T-helper 1 cell treated with Interleukin-12 subunit alpha and Interleukin-12 subunit beta and Interleukin-4 antibody, amounts not matched to agents 30 μg/mL and 1 μg/mL, for 36 hours (primary cell): ENCODE measurements around the gene NEO1.

ENCODE experiments used
- H3K27ac Mint-ChIP-seq: one replicate; pipeline ENCODE4 v1.8.0; 2021; ENCODE audit warnings: mild to moderate bottlenecking, mixed read lengths
- H3K27me3 Mint-ChIP-seq: one replicate; pipeline ENCODE4 v1.8.0; 2021; ENCODE audit warnings: low read depth, mixed read lengths
- H3K36me3 Mint-ChIP-seq: one replicate; pipeline ENCODE4 v1.8.0; 2021; ENCODE audit warnings: low read depth, mixed read lengths
- H3K4me1 Mint-ChIP-seq: one replicate; pipeline ENCODE4 v1.8.0; 2021; ENCODE audit warnings: low read depth, mixed read lengths
- H3K4me3 Mint-ChIP-seq: one replicate; pipeline ENCODE4 v1.8.0; 2021; ENCODE audit warnings: mild to moderate bottlenecking, moderate library complexity, mixed read lengths
- H3K9me3 Mint-ChIP-seq: one replicate; pipeline ENCODE4 v1.8.0; 2021; ENCODE audit warnings: mixed read lengths

NEO1 gene

DNA sequence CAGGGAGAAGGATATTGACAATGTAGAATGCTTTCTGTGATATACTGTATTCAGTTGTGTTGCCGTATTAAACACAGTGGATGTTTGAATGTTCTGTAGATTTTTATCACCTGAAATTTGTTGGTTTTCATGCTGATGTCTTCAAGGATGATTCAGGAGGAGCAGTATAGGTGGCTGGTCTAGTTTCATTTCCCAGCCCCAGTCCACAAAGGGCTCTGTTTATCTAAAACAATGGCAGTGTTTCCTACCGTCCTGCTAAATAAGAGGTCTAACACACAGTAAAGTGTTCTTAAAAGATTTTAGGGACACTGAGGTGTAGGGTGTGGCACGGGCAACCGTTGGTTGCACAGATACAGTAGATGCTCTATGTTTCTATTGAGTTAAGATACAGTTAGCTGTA is 26.0 kb downstream of the NEO1 start:
- Mint-ChIP-seq H3K4me1 (no peaks in the 10 kb centered on the region), H3K4me3 (no peak overlapping the region), H3K36me3 (no peaks in the 10 kb centered on the region), H3K27ac (no peak overlapping the region), H3K9me3 (no peaks in the 10 kb centered on the region), H3K27me3 (peaks cover 4% of the 10 kb centered on the region)

- no peak overlapping the region for H3K27ac Mint-ChIP-seq
- H3K4me3 Mint-ChIP-seq = no peak overlapping the region
- H3K27me3 Mint-ChIP-seq = peaks cover 4% of the 10 kb centered on the region
- no peaks in the 10 kb centered on the region for H3K4me1 Mint-ChIP-seq
- H3K9me3 Mint-ChIP-seq = no peaks in the 10 kb centered on the region
- no peaks in the 10 kb centered on the region for H3K36me3 Mint-ChIP-seq
These were observed 26.5 kb downstream of the NEO1 start for GRCh38 chr15:73078722-73079121.

DNA sequence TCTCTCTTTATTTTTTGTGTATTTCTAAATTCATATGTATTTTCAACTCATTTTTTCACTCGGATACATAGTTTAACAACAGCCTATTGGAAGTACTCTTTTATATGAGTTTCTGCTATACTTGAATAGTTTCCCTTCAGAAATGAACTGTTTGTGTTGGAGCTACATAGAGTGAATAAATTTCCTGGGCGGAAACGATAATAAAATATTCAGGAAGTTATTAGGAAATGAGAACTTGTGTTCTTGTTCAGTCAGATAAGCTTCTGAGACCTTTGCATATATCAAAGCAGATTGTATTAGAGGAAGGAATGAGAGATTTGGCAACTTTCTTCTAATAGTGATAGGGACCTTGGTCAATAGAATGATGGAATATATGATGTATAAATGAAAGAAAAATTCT is 27.3 kb downstream of the NEO1 start:
- H3K27me3 Mint-ChIP-seq = peaks cover 4% of the 10 kb centered on the region
- H3K4me1 Mint-ChIP-seq = no peaks in the 10 kb centered on the region
- H3K27ac Mint-ChIP-seq = no peak overlapping the region
- no peak overlapping the region for H3K4me3 Mint-ChIP-seq
- no peaks in the 10 kb centered on the region for H3K36me3 Mint-ChIP-seq
- no peaks in the 10 kb centered on the region for H3K9me3 Mint-ChIP-seq

DNA sequence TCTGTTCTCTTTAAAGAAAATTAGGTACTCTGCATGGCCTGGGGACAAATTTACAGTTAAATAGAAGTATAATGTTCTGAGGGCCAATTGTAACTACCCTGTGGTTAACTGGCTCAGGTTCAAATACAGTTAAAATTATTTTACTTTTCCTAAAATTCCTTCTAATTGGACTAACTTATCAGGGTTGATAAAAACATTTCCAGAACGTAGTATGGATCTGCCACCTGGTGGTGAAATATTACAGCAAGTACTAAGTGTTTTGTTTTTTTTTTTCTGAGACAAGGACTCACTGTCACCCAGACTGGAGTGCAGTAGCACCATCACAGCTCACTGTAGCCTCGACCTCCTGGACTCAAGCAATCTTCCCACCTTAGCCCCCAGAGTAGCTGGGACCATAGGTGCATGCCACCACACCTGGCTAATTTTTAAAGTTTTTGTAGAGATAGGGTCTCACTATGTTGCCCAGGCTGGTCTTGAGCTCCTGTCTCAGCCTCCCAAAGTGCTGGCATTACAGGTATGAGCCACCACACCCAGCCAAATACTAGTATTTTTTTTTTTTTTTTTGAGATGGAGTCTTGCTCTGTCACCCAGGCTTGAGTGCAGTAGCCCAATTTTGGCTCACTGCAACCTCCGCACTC is 29.2 kb downstream of the NEO1 start:
- Mint-ChIP-seq H3K36me3 (no peaks in the 10 kb centered on the region), H3K4me3 (no peak overlapping the region), H3K9me3 (no peaks in the 10 kb centered on the region), H3K27ac (no peak overlapping the region), H3K4me1 (no peaks in the 10 kb centered on the region), H3K27me3 (peaks cover 9% of the 10 kb centered on the region)

DNA sequence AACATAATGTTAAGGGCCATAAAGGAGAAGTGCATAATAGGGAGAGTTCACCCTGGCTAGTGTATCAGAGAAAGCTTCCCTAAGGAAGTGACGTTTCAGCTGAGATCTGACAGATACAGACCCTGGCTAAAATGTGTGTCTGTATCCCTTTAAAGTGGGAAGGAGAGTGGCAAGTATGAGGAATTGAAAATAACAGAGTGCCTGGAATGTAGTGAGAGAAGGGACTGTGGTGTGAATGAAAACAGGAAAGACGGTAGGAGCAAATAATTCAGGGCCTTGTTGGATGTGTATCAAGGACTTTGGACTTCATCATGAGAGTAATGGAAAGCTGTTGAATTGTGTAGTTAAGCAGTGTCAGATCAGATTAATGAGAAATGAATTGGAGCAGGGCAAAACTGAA is 30.5 kb downstream of the NEO1 start:
- Mint-ChIP-seq H3K4me1 (no peaks in the 10 kb centered on the region), H3K4me3 (no peak overlapping the region), H3K27ac (no peak overlapping the region), H3K9me3 (no peaks in the 10 kb centered on the region), H3K36me3 (no peaks in the 10 kb centered on the region), H3K27me3 (peaks cover 7% of the 10 kb centered on the region)

DNA sequence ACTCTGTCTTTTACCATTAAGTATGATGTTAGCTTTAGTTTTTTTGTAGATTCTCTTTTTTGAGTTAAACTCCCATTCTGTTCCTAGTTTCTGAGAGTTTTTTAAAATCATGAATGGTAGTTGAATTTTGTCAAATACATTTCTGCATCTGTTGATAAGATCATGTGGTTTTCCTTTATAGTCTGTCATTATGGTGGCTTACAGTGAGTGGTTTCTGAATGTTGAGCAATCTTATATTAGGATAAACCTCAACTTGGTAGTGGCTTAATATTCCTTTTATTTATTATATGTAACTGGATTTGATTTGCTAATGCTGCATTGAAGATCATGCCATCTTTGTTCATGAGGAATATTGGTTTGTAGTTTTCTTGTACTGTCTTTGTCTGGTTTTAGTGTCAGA is 34.8 kb downstream of the NEO1 start:
- Mint-ChIP-seq H3K4me3 (no peak overlapping the region), H3K27me3 (peaks cover 25% of the 10 kb centered on the region), H3K36me3 (no peaks in the 10 kb centered on the region)

GRCh38 chr15:73105064-73105463 is 52.8 kb downstream of the NEO1 start:
- Mint-ChIP-seq H3K4me1 (no peaks in the 10 kb centered on the region), H3K9me3 (no peaks in the 10 kb centered on the region), H3K27me3 (peaks cover 3% of the 10 kb centered on the region), H3K36me3 (no peaks in the 10 kb centered on the region), H3K4me3 (no peak overlapping the region), H3K27ac (no peak overlapping the region)

More for the DNA sequence above, 34.8 kb downstream of the NEO1 start:
- Mint-ChIP-seq H3K9me3 (no peaks in the 10 kb centered on the region), H3K27ac (no peak overlapping the region), H3K4me1 (no peaks in the 10 kb centered on the region)

GRCh38 chr15:73108676-73109075 is 56.4 kb downstream of the NEO1 start:
- no peaks in the 10 kb centered on the region for H3K4me1 Mint-ChIP-seq

GRCh38 chr15:73109765-73110164 is 57.5 kb downstream of the NEO1 start:
- H3K27me3 Mint-ChIP-seq = peaks cover 3% of the 10 kb centered on the region
- no peaks in the 10 kb centered on the region for H3K36me3 Mint-ChIP-seq
- H3K4me1 Mint-ChIP-seq = no peaks in the 10 kb centered on the region
- H3K27ac Mint-ChIP-seq = no peak overlapping the region
- no peak overlapping the region for H3K4me3 Mint-ChIP-seq
- no peaks in the 10 kb centered on the region for H3K9me3 Mint-ChIP-seq

More at GRCh38 chr15:73108676-73109075, 56.4 kb downstream of the NEO1 start:
- Mint-ChIP-seq H3K27me3 (peaks cover 3% of the 10 kb centered on the region), H3K4me3 (no peak overlapping the region), H3K36me3 (no peaks in the 10 kb centered on the region), H3K9me3 (no peaks in the 10 kb centered on the region), H3K27ac (no peak overlapping the region)

DNA sequence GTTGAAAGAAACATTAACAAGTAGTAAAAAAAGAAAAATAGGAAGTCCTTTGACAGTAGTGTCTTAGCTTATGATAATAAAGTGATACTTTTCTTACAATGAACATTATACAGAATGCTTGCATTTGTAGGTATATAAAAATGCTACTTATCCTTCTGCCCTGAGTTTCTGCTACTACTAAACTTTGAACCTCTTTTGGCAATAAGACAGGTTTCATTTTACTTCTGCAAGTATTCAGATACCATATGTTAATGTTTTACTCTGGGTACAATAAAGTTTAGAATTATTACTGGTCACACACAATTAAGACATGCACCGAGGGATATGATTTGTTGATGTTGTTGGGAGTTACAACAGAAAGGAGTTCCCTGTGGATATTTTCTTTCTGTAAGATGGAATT is 57.9 kb downstream of the NEO1 start:
- H3K27ac Mint-ChIP-seq = no peak overlapping the region
- no peak overlapping the region for H3K4me3 Mint-ChIP-seq
- no peaks in the 10 kb centered on the region for H3K9me3 Mint-ChIP-seq
- H3K36me3 Mint-ChIP-seq = no peaks in the 10 kb centered on the region
- H3K4me1 Mint-ChIP-seq = no peaks in the 10 kb centered on the region
- peaks cover 3% of the 10 kb centered on the region for H3K27me3 Mint-ChIP-seq

DNA sequence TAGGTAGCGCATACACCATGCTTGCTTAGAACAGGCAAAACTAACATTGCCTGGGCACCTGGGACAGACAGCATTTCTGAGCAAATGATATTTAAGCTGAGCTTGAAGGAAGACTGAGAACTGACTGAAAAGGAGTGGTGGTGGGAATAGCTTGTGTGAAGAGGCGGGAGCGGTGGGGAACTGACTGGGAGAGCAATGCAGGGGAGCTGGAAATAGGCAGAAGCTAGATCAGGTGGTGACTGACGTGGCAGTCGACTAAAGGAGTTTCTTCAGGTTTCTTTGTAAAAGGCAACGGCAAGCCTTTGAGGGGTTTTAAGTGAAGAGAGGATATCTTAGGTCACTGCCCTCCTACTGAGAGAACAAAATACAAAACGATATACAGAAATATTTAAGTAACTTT is 61.8 kb downstream of the NEO1 start:
- H3K27ac Mint-ChIP-seq = no peak overlapping the region
- no peaks in the 10 kb centered on the region for H3K36me3 Mint-ChIP-seq
- no peaks in the 10 kb centered on the region for H3K4me1 Mint-ChIP-seq
- H3K27me3 Mint-ChIP-seq = peaks cover 20% of the 10 kb centered on the region
- no peaks in the 10 kb centered on the region for H3K9me3 Mint-ChIP-seq
- H3K4me3 Mint-ChIP-seq = no peak overlapping the region

- H3K27ac Mint-ChIP-seq = no peak overlapping the region
- no peaks in the 10 kb centered on the region for H3K4me1 Mint-ChIP-seq
- H3K4me3 Mint-ChIP-seq = no peak overlapping the region
- no peaks in the 10 kb centered on the region for H3K9me3 Mint-ChIP-seq
- no peaks in the 10 kb centered on the region for H3K36me3 Mint-ChIP-seq
- H3K27me3 Mint-ChIP-seq = peaks cover 20% of the 10 kb centered on the region
These were observed 63.9 kb downstream of the NEO1 start for GRCh38 chr15:73116164-73116563.

DNA sequence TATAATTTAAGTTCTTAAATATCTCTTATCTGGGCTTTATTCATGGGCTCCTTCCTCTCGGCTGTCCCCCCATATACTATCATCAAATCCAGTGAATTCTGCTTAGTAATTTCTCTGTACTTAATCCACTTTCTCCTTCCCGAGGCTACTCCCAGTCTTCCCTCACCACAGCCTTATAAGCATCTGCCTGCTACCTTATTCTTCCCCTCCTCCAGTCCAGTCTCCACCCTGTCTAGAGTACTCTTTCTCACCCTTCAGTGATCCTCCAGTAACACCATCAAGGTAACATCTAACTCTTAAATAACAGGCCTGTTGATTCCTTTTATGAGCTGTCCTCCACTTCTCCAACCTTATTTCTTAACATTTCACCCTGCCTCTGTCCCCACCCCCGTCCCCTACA is 65.8 kb downstream of the NEO1 start:
- no peaks in the 10 kb centered on the region for H3K4me1 Mint-ChIP-seq
- H3K9me3 Mint-ChIP-seq = no peaks in the 10 kb centered on the region
- H3K36me3 Mint-ChIP-seq = no peaks in the 10 kb centered on the region
- H3K27ac Mint-ChIP-seq = no peak overlapping the region
- peaks cover 20% of the 10 kb centered on the region for H3K27me3 Mint-ChIP-seq
- H3K4me3 Mint-ChIP-seq = no peak overlapping the region

DNA sequence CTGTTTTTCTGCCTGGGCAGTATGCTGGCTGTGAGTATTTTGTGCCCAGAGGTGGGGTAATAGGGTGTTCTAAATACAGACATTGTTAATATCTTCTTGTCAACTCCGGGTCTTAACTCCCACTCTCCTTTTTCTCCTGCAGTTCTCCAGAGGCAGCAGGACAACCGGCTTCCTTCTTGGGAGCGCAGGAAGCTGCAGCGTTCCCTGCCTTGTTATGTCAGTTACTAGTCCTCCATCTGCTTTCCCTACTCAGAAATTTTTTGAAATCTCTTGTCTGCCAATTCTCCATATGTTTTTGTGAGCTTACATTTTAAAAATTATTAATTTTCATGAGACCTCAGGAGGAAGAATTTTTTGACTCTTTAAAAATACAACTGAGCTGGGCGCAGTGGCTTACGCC is 67.2 kb downstream of the NEO1 start:
- no peaks in the 10 kb centered on the region for H3K36me3 Mint-ChIP-seq
- no peaks in the 10 kb centered on the region for H3K4me1 Mint-ChIP-seq
- H3K4me3 Mint-ChIP-seq = no peak overlapping the region
- peaks cover 20% of the 10 kb centered on the region for H3K27me3 Mint-ChIP-seq
- no peaks in the 10 kb centered on the region for H3K9me3 Mint-ChIP-seq
- H3K27ac Mint-ChIP-seq = no peak overlapping the region

DNA sequence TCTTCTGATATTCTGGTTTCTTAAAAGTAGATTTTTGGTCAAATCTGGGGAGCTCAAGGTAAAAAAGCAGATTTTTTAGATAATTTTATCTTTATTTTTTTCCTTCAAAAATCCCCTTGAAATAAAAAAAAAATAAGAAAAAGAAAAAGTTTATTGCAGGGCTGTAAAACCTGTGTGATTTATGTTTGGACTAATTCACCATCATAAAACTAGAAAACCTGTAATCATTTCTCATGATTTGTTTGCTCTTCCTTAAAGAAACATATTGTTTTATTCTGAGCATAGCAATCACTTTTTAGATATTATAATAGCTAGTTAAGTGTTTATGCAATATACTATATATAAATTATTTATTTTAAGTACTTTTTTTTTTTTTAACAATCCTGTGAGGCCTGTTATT is 68.0 kb downstream of the NEO1 start:
- Mint-ChIP-seq H3K9me3 (no peaks in the 10 kb centered on the region), H3K4me1 (no peaks in the 10 kb centered on the region), H3K27me3 (peaks cover 20% of the 10 kb centered on the region), H3K4me3 (no peak overlapping the region), H3K36me3 (no peaks in the 10 kb centered on the region), H3K27ac (no peak overlapping the region)

DNA sequence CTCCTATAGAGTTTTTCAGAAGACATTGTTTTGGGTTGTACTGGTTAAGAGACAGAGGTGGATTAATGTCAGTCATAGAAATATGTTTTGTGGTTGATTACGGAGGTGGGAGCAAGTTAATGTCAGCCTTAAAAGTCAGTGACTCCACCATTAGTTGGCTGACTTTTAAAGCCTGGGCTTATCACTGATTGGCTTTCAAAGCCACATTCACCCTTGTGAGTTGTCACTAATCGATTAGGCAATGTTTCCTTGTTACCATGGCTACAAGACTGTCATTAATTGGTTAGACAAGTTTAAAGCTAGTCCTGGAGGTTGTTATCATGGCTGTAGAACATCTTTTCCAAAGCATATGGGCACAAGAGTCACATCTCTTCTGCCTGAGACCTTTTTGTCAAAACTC is 73.0 kb downstream of the NEO1 start:
- H3K4me1 Mint-ChIP-seq = peaks cover 2% of the 10 kb centered on the region
- H3K27me3 Mint-ChIP-seq = no peaks in the 10 kb centered on the region

More for the DNA sequence above, 73.0 kb downstream of the NEO1 start:
- no peak overlapping the region for H3K4me3 Mint-ChIP-seq
- no peaks in the 10 kb centered on the region for H3K9me3 Mint-ChIP-seq
- H3K27ac Mint-ChIP-seq = no peak overlapping the region
- H3K36me3 Mint-ChIP-seq = no peaks in the 10 kb centered on the region
